GM21529 (cell line): ENCODE measurements around the gene CERT1.

ENCODE experiments used
- ATAC-seq: cut with Tn5 transposase; IDR thresholded peaks from one replicate; pipeline ENCODE4 v1.9.1; 2021; ENCODE audit not compliant: unreplicated experiment

Gene CERT1

GRCh38 chr5:75414241-75414640 lies 97.2 kb downstream of the CERT1 start:
- ATAC-seq, result no peak

GRCh38 chr5:75412111-75412990 lies 99.1 kb downstream of the CERT1 start:
- ATAC-seq, result no peak

GRCh38 chr5:75405296-75405695 lies 106.1 kb downstream of the CERT1 start:
- no peak for ATAC-seq

GRCh38 chr5:75395277-75395676 lies 116.2 kb downstream of the CERT1 start:
- ATAC-seq, result no peak

- ATAC-seq, result no peak
These were observed 122.0 kb downstream of the CERT1 start for GRCh38 chr5:75389430-75389829.

- ATAC-seq, result no peak
These were observed 123.6 kb downstream of the CERT1 start for GRCh38 chr5:75387806-75388205.

GRCh38 chr5:75384218-75384617 lies 127.2 kb downstream of the CERT1 start:
- ATAC-seq, result no peak

- ATAC-seq, result no peak
These were observed 130.0 kb downstream of the CERT1 start for GRCh38 chr5:75381456-75381855.

- no peak for ATAC-seq
These were observed 131.3 kb downstream of the CERT1 start for GRCh38 chr5:75380099-75380498.

GRCh38 chr5:75375414-75375813 lies 136.0 kb downstream of the CERT1 start:
- ATAC-seq, result no peak

GRCh38 chr5:75374394-75374814 lies 137.0 kb downstream of the CERT1 start:
- no peak for ATAC-seq

- ATAC-seq, result no peak
These were observed 137.6 kb downstream of the CERT1 start for GRCh38 chr5:75373862-75374261.

GRCh38 chr5:75368391-75368790 lies 143.0 kb downstream of the CERT1 start:
- ATAC-seq, result no peak

GRCh38 chr5:75367401-75367800 lies 144.0 kb downstream of the CERT1 start:
- ATAC-seq, result no peak

GRCh38 chr5:75366787-75367186 lies 144.6 kb downstream of the CERT1 start:
- ATAC-seq, result peak; percentile 86

GRCh38 chr5:75365740-75366139 lies 145.7 kb downstream of the CERT1 start:
- no peak for ATAC-seq

GRCh38 chr5:75364571-75365280 lies 146.7 kb downstream of the CERT1 start:
- ATAC-seq, result no peak

GRCh38 chr5:75363726-75364495 lies 147.5 kb downstream of the CERT1 start:
- no peak for ATAC-seq

- no peak for ATAC-seq
These were observed 148.3 kb downstream of the CERT1 start for GRCh38 chr5:75363111-75363510.

GRCh38 chr5:75362474-75362975 lies 148.9 kb downstream of the CERT1 start:
- no peak for ATAC-seq

GRCh38 chr5:75361310-75361709 lies 150.1 kb downstream of the CERT1 start:
- ATAC-seq, result no peak
